Measurements from ENCODE around the gene USH1C. TPM values are rescaled to one million over a fixed set of nuclear protein-coding genes. Genes with fewer than 3 reads are reported as not detected.

Gene USH1C
- total RNA-seq, 1 donor from 2014 or later: 0.24 TPM

GRCh38 chr11:17580271-17580670, 36.1 kb upstream of the USH1C start:
- no peaks in the 10 kb centered on the region for H3F3A ChIP-seq (ENCODE audit: low read depth)
- H3K4me3 ChIP-seq: no peak overlapping the region
- H3K4me2 ChIP-seq: no peak overlapping the region
- H3K36me3 ChIP-seq: no peaks in the 10 kb centered on the region
- Mint-ChIP-seq H3K9me3 (no peaks in the 10 kb centered on the region), H3K4me3 (no peak overlapping the region), H3K27me3 (ENCODE audit: insufficient read depth, low read depth) (peaks cover 6% of the 10 kb centered on the region), H3K27ac (no peak overlapping the region), H3K4me1 (peaks cover 9% of the 10 kb centered on the region), H3K36me3 (no peaks in the 10 kb centered on the region)
- H3K4me1 ChIP-seq: no peaks in the 10 kb centered on the region
- no peaks in the 10 kb centered on the region for H4K20me1 ChIP-seq (ENCODE audit: low read depth)
- H3K79me2 ChIP-seq (ENCODE audit: low read depth): no peaks in the 10 kb centered on the region
- H3K27me3 ChIP-seq: no peaks in the 10 kb centered on the region
- no peak for TF ChIP-seq EZH2 (IDR thresholded peaks at IDR 0.05)
- TF ChIP-seq EZH2phosphoT487 (IDR thresholded peaks at IDR 0.05): no peak
- TF ChIP-seq, protein P1, sequence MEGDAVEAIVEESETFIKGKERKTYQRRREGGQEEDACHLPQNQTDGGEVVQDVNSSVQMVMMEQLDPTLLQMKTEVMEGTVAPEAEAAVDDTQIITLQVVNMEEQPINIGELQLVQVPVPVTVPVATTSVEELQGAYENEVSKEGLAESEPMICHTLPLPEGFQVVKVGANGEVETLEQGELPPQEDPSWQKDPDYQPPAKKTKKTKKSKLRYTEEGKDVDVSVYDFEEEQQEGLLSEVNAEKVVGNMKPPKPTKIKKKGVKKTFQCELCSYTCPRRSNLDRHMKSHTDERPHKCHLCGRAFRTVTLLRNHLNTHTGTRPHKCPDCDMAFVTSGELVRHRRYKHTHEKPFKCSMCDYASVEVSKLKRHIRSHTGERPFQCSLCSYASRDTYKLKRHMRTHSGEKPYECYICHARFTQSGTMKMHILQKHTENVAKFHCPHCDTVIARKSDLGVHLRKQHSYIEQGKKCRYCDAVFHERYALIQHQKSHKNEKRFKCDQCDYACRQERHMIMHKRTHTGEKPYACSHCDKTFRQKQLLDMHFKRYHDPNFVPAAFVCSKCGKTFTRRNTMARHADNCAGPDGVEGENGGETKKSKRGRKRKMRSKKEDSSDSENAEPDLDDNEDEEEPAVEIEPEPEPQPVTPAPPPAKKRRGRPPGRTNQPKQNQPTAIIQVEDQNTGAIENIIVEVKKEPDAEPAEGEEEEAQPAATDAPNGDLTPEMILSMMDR (IDR thresholded peaks at IDR 0.05): no peak
- no peak overlapping the region for H3K27ac ChIP-seq
- H3K9ac ChIP-seq: no peak overlapping the region
- H2AFZ ChIP-seq (replicated peaks): no peak overlapping the region
- no peak for DNase-seq (ENCODE audit: low spot score)
- H3K9me3 ChIP-seq (ENCODE audit: low read depth): no peaks in the 10 kb centered on the region

- Histone ChIP-seq H3F3A (ENCODE audit: low read depth) (no peaks in the 10 kb centered on the region), H3K9ac (no peak overlapping the region), H3K4me3 (no peak overlapping the region), H3K4me1 (no peaks in the 10 kb centered on the region), H3K27ac (no peak overlapping the region), H3K27me3 (no peaks in the 10 kb centered on the region), H3K36me3 (no peaks in the 10 kb centered on the region), H4K20me1 (ENCODE audit: low read depth) (no peaks in the 10 kb centered on the region), H3K9me3 (ENCODE audit: low read depth) (no peaks in the 10 kb centered on the region), H3K79me2 (ENCODE audit: low read depth) (no peaks in the 10 kb centered on the region), H2AFZ (replicated peaks) (no peak overlapping the region), H3K4me2 (no peak overlapping the region)
- no peak overlapping the region for H3K4me3 Mint-ChIP-seq
- H3K27ac Mint-ChIP-seq: no peak overlapping the region
- peaks cover 6% of the 10 kb centered on the region for H3K27me3 Mint-ChIP-seq (ENCODE audit: insufficient read depth, low read depth)
- no peaks in the 10 kb centered on the region for H3K9me3 Mint-ChIP-seq
- H3K4me1 Mint-ChIP-seq: peaks cover 12% of the 10 kb centered on the region
- no peaks in the 10 kb centered on the region for H3K36me3 Mint-ChIP-seq
- DNase-seq (ENCODE audit: low spot score): no peak
- TF ChIP-seq EZH2phosphoT487 (IDR thresholded peaks at IDR 0.05) (no peak), EZH2 (IDR thresholded peaks at IDR 0.05) (no peak)
- TF ChIP-seq, protein P1 (IDR thresholded peaks at IDR 0.05): no peak
These were observed 35.2 kb upstream of the USH1C start for GRCh38 chr11:17579451-17579850.

GRCh38 chr11:17578958-17579357, 34.7 kb upstream of the USH1C start:
- Mint-ChIP-seq H3K27ac (no peak overlapping the region), H3K9me3 (no peaks in the 10 kb centered on the region), H3K4me1 (peaks cover 12% of the 10 kb centered on the region), H3K4me3 (no peak overlapping the region), H3K27me3 (ENCODE audit: insufficient read depth, low read depth) (peaks cover 6% of the 10 kb centered on the region), H3K36me3 (no peaks in the 10 kb centered on the region)
- Histone ChIP-seq H3K27me3 (no peaks in the 10 kb centered on the region), H3K4me1 (no peaks in the 10 kb centered on the region), H4K20me1 (ENCODE audit: low read depth) (no peaks in the 10 kb centered on the region), H3K9me3 (ENCODE audit: low read depth) (no peaks in the 10 kb centered on the region), H3K27ac (no peak overlapping the region), H3K79me2 (ENCODE audit: low read depth) (no peaks in the 10 kb centered on the region), H2AFZ (replicated peaks) (no peak overlapping the region), H3K4me2 (no peak overlapping the region), H3F3A (ENCODE audit: low read depth) (no peaks in the 10 kb centered on the region), H3K36me3 (no peaks in the 10 kb centered on the region), H3K9ac (no peak overlapping the region), H3K4me3 (no peak overlapping the region)
- TF ChIP-seq EZH2 (IDR thresholded peaks at IDR 0.05) (no peak), EZH2phosphoT487 (IDR thresholded peaks at IDR 0.05) (no peak)
- TF ChIP-seq, protein P1 (IDR thresholded peaks at IDR 0.05): no peak
- no peak for DNase-seq (ENCODE audit: low spot score)

All from neural progenitor cell (in vitro differentiated cells).